Esophagus muscularis mucosa (tissue), 3 donors: ENCODE data around the gene RSAD1.

Source experiments
- POLR2AphosphoS5 ChIP-seq, 2 donors: sonication (generic); formaldehyde crosslinking; IDR thresholded peaks; one replicate each; pipeline ENCODE4 v1.6.1; 2017; ENCODE audit warnings: antibody characterized with exemption in 2 of 2
- TF ChIP-seq, protein P1 (sequence below), 3 experiments: fragments of 200-600 bp in 2 of 3; fragments of 450-650 bp in 1 of 3; sonication (generic) in 2 of 3; IDR thresholded peaks; one replicate each; pipeline ENCODE4 v1.5.1; 2017 to 2019; ENCODE audit warnings: antibody characterized with exemption in 3 of 3, mild to moderate bottlenecking in 2 of 3, moderate library complexity in 1 of 3

DNA sequence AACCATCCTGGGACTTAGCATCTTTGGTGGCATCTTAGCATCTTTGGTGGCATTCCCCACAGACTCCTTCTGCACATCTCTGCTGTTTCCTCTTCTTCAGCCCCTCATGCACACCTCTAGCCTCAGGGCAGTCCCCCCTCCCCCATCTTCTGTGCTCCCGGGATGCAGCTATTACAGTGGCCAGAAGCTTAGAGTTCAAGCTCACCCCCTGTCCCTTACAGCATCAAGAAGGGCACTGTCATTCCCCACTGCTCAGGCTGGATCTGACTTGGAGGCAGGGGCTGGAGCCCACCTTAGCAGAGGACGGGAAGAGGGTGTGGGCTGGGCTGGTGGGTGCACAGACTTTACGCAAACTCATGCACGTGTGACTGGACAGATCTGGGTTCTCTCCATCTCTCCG lies 54.5 kb downstream of the RSAD1 start:
- no peak for TF ChIP-seq POLR2AphosphoS5 (IDR thresholded peaks at IDR 0.05)
- TF ChIP-seq, protein P1, sequence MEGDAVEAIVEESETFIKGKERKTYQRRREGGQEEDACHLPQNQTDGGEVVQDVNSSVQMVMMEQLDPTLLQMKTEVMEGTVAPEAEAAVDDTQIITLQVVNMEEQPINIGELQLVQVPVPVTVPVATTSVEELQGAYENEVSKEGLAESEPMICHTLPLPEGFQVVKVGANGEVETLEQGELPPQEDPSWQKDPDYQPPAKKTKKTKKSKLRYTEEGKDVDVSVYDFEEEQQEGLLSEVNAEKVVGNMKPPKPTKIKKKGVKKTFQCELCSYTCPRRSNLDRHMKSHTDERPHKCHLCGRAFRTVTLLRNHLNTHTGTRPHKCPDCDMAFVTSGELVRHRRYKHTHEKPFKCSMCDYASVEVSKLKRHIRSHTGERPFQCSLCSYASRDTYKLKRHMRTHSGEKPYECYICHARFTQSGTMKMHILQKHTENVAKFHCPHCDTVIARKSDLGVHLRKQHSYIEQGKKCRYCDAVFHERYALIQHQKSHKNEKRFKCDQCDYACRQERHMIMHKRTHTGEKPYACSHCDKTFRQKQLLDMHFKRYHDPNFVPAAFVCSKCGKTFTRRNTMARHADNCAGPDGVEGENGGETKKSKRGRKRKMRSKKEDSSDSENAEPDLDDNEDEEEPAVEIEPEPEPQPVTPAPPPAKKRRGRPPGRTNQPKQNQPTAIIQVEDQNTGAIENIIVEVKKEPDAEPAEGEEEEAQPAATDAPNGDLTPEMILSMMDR (IDR thresholded peaks at IDR 0.05), result no peak
